NCI-H446 (cell line): ENCODE data around the gene RASSF3.
"Not testable (repeated sequence)": the region's sequence is repeated elsewhere in the genome, so short reads cannot be mapped to it uniquely, and the experiment has no call there.

Source experiments
- DNase-seq, 2 experiments: peaks; one replicate each; lab custom pipeline; 2025; lab: John Stamatoyannopoulos, UW

The RASSF3 gene

DNA sequence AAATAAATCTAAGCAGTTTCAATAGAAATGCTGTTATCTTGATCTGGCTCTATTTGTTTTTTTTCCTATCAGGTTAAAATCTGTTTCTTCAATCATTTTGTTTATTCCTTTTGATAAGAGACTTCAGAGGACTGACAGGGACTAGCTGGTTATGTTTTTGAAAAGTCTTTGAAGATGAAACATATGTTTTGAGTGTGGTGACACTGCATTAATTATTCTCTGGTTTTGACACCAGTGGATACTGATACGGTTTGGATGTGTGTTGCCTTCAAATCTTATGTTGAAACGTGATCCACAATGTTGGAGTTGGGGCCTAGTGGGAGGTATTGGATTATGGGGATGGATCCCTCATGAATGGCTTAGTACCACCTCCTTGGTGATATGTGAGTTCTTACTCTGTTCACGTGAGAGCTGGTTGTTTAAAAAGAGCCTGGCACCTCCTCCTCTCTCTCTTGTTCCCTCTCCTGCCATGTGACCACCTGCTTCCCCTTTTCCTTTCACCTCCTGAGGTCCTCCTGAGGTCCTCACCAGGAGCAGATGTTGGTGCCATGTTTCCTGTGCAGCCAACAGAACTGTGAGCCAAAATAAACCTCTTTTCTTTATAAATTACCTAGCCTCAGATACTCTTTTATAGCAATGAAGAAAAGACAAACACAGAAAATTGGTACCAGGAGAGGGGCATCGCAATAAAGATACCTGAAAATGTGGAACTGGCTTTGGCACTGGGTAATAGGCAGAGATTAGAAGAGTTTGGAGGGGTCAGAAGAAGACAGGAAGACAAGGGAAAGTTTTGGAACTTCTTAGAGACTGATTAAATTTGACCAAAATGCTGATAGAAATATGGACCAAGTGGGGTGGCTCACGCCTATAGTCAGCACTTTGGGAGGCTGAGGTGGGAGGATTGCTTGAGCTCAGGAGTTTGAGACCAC lies 23.0 kb downstream of the RASSF3 start:
- no peak for DNase-seq

DNA sequence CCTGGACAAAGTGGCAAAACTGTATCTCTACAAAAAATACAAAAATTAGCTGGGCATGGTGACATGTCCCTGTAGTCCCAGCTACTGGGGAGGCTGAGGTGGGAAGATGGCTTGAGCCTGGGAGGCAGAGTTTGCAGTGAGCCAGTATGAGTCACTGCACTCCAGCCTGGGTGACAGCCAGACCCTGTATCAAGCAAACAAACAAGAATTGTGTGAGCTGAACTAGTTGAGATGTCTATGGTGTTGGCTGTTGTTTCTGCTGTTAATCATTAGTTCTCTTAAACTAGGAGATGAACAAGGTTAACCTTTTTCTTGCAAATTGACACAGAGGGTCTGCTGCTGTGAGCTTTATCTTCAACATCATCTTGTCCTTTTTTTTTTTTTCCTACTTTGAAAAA lies 23.6 kb downstream of the RASSF3 start:
- peak in 1 of 2 experiments; percentile 50 for DNase-seq

DNA sequence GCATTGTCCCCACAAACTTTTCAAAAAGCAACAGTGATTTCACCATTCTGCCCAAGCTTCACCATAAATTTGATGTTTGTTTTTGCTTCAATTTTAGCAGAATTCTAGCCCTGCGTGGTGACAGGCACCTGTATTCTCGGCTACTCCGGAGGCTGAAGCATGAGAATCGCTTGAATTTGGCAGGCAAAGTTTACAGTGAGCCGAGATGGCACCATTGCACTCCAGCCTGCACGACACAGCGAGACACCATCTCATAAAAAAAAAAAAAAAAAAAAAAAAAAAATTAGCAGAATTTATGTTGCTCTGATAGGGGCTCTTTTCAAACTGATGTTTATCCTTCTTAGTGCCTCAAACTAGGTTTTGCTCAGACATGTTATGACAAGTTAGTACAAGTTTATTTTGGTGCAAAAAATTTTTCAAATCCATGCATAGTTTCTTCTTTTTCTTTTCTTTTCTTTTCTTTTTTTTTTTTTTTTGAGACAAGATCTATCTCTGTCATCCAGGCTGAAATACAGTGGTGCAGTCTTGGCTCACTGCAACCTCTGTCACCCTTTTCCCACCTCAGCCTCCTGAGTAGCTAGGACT lies 24.3 kb downstream of the RASSF3 start:
- no peak for DNase-seq

DNA sequence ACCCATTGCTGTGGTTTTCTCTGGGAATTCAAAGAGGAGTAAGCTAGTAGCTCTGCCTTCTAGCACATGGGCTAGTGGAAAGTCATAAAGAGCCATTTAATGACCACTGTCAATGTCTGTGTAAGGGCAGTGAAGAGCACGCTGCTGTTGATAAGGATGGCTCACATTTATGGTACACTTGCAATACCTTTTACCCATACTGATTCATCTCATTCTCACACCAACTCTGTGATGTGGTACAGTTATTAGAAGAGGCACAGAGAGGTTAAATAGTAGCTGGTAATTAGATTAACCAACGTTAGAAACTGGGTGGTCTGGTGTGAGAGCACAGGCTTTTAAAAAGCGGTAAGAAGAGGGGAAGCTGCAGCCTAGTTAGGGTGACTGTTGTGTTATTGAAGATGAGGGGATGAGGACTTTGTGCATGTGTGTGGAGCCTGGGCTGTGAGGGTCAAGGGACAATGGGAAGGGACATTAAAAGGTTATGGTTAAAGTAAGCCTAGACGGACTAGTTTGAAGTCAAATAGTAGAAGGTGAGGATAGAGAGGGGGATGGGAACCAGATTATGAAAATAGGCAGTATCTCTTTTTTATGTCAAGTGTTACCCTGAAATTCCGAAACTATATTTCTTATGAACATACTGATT lies 25.2 kb downstream of the RASSF3 start:
- DNase-seq: no peak

DNA sequence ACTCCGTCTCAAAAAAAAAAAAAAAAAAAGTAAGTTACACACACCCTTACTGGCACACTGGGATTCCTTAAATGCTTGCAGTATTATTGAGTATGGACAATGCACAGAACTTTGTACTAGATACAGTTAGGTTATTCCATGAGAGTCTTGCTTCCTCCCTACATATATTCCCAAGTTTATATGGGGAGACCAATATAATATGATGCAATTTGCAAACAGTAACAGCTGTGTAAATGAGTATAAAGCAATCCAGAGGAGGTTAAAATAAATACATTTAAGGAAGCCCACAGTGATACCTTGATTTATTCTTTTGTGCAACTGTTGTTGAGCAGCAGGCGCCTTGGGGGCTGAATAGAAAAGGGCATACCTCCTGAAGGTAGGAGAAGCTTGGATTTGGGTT lies 26.6 kb downstream of the RASSF3 start:
- DNase-seq: no peak

DNA sequence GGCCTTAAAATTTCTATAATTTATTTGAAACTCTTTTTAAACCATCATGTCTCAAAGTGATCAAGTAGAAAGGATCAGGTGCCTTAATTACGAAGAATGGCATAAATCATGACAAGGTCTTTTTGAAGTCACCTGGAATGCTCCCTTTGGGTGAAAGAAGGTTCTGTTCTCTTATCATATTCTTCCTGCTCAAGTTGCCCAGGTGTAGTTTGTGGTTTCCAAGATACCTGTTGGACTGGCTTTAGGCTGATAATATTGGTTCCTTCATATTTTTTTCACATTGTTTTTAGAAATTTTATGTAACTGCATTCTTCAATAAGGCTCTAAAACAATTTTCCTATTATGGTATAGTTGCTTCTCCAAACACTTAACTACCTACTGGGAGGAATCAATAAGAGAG lies 29.2 kb downstream of the RASSF3 start:
- no peak for DNase-seq

DNA sequence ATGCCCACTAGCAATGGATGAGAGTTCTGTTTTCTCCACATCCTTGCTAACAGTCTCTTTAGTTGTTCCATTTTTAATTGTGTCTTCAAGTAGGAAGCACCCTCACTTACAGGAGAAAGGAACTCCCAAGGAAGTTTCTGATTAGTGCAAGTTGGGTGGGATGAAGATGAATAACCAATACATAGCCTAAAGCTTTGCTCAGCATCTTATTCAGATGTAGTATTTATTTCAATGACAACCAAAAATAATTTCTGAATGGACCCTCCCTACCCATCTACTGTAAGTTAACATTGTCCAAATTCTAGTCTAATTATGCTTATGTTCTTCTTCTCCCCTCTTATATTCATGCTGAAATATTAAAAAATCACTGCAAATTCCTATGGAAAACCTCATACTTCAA lies 36.0 kb downstream of the RASSF3 start:
- no peak for DNase-seq

DNA sequence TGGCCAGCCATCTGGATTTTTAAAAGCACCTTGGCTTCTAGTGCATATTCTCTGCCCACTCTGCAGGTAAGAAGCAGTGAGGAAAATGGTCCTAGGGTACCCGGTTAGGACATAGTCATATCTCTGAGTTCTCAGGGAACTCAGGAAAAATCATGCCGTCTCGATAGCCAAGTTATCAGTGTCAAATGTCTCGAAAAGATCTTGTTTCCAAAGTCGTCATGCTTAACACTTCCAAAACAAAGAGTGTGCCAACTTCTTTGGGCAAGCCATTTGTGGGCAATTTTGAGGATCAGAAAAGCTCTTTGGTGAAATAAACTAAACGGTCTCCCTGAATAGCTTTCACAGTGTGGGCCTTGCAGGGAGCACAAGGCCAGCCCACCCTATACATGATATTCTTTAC lies 39.2 kb downstream of the RASSF3 start:
- peak in 1 of 2 experiments; percentile 11 for DNase-seq

DNA sequence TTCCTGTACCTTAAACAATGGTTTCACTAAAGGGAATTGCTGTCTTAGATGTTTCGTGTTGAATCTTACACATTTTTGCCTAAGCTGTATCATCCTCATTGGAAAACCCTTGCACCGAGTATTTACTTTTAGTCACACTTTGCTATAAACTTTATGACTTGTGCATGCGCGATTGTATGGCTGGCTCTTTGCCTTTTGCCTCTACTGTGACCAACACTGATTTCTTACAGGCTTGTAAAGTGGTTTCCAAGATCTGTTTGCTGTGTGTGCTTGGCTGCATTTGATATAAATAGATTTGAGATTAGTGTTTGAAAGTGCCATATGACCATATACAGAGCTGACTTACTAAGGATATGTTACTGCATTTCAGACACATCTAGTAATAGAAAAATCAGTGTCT lies 40.5 kb downstream of the RASSF3 start:
- DNase-seq: no peak

DNA sequence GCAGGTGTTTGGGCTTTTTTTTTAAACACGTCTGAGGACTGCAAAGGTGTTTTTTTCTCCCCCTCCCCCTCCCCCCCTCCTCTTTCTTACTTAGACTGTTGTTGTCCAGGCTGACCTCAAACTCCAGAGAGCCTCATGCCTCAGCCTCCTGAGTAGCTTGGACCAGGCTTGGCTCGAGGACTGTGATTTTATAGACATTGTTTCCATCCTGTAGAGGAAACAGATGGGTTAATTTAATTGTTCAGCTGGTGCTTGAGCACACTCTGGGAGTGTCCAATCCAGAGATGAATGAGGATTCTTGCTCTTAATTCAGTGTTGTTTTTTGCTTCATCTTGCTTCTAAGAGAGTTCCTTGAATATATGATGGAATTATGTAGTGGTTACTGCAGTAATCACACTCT lies 42.1 kb downstream of the RASSF3 start:
- peak in 1 of 2 experiments; percentile 8 for DNase-seq

DNA sequence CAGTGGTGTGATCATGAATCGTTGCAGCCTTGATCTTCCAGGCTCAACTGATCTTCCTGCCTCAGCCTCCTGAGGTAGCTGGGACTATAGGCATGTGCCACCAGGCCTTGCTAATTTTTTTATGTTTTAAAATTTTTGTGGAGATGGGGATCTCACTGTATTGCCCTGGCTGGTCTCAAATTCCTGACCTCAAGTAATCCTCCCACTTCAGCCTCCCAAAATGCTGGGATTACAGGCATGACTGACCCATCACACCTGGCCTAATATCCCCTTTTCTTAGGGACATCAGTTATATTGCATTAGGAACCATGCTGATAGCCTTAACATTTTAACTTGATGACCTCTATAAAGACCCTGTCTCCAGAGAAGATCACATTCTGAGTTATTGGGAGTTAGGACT lies 42.8 kb downstream of the RASSF3 start:
- DNase-seq: no peak

DNA sequence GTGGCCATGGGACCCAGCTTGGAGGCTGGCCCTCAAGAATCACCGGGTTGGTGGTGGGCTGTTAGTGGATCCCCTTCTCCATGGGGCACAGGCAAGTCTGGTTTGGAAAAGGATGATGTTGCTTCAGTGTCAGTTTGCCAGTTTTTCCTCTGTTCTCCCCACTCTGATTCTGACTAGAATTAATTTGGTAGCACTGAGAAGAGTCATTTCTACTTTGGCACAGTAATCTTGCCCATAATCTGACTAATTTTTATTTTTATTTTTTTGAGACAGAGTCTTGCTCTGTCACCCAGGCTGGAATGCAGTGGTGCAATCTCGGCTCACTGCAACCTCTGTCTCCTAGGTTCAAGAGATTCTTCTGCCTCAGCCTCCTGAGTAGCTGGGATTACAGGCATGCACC lies 43.6 kb downstream of the RASSF3 start:
- DNase-seq: not testable (repeated sequence)

DNA sequence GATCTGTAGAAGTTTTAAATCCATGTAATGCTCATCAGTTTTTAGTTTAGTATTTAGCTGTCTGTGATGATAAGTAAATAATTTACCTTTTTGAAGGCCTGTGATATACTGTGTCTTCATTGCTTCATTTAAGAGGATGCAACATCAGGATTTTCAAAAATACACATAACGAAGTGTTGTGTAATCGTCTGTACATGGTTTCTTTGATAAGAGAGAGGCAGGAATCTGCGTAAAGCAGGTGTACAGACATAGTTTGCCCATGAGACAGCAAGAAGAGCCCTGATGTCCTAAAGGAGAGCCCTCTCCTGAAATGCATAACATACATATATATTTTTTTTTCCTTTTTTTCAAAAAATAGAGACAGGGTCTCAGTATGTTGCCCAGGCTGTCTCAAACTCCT lies 44.8 kb downstream of the RASSF3 start:
- DNase-seq: no peak

DNA sequence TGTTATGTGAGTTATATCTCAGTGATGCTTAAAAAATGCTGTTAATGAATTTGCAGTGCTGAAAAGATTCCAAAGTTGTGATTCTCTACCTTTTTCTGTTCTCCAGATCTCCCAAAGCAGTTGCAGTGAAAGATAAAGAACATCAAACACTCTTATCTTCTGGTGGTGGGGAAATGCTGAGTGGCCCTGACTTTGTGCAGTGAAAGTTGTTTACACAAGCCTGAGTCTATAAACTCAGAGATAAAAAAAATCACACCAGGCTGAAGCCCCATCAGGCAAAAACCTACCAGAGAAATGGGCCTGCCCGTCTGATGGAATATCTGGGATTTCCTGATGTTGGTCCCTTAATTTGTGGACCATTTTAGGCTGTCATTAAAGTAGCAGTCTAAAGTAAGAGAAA lies 46.1 kb downstream of the RASSF3 start:
- DNase-seq: no peak

DNA sequence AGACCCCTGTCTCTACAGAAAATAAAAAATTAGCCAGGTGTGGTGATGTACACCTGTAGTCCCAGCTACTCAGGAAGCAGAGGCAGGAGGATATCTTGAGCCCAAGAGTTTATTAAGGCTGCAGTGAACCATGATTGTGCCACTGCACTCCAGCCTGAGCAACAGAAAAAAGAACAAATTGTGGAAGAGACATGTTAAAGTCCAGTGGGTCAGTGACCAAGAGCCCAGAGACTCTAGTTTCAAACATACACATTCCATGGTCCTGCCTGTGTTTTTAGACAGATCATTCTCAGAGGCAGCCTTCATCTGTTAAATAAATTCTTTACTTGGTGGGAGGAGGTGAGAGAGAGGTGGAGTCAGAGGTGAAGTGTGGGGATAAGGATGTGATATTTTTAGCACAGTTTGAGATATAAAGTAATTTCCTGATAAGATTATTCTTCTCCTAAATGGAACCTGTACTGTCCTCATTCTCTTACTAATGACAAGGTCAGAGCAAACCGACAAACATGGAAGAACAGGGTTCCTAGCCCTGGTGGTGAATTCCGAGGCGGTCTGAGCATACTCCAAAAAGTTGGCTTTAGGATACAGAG lies 48.7 kb downstream of the RASSF3 start:
- DNase-seq: no peak

DNA sequence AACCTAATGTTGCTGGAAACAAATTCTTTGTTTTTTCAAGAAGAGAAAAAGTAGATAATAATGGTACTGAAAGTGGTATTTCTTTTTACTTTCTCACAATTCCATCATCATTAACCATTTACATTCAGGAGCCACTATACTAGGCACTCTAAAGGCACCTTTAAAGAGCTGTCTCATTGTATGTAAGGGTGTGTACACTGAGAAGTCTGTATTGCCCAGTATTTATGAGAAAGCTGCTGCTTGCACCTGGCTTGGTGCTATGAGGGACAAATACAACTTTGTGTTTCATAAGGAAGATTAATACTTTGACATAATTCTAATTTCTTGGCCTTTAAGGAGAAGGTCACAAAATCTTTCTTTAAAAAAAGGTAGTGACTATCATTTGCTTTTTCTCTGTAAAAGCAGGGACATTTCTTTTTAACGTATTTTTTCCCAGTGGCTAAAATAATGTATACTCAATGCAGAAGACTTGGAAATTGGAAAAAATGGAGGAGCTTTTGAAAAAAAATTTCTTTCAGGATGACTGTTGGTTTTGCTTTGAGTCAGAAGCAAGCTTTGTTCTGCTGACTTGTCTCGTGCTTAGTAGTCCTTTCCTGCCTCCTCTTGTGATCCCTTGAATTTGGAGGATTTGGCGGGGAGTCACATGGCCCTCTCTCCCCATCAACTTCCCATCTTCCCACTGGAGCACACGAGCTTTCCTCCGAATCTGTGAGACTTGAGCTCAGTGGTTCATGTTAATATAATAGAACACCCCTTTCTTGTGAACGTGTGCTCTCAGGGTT lies 50.1 kb downstream of the RASSF3 start:
- no peak for DNase-seq

DNA sequence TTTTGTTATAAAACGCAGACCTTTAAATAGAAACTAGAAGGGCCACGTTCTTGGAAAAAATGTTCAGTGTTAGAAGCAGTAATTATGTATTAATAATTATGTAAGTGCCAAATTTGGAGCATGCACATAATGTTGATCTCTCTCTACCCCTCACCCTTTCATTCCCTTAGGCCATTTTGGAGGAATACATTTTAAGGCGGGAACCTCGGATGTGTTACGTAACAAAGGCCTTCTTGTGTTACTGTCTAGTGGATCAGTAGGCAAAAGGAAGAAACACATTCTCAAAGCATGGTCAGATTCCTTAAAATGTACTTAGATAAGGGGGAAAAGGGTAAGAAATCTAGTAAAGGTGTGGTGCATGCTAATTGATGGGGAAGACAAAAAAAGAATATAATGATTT lies 52.7 kb downstream of the RASSF3 start:
- no peak for DNase-seq

DNA sequence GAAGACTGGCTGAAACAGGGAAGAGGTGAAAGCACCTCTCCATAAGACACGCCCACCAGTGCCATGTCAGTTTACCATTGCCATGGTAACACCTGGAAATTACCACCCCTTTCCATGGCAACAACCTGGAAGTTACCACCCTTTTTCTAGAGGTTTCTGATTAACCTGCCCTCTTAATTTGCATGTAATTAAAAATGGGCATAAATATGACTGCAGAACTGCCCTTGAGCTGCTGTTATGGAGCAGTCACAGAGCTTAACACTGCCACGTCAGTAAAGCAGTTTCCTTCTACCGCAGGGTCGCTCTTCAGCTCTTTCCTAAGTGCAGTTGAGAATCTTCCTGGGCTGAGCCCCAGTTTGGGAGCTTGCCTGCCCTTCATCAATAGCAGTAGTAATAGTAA lies 55.2 kb downstream of the RASSF3 start:
- DNase-seq: no peak

DNA sequence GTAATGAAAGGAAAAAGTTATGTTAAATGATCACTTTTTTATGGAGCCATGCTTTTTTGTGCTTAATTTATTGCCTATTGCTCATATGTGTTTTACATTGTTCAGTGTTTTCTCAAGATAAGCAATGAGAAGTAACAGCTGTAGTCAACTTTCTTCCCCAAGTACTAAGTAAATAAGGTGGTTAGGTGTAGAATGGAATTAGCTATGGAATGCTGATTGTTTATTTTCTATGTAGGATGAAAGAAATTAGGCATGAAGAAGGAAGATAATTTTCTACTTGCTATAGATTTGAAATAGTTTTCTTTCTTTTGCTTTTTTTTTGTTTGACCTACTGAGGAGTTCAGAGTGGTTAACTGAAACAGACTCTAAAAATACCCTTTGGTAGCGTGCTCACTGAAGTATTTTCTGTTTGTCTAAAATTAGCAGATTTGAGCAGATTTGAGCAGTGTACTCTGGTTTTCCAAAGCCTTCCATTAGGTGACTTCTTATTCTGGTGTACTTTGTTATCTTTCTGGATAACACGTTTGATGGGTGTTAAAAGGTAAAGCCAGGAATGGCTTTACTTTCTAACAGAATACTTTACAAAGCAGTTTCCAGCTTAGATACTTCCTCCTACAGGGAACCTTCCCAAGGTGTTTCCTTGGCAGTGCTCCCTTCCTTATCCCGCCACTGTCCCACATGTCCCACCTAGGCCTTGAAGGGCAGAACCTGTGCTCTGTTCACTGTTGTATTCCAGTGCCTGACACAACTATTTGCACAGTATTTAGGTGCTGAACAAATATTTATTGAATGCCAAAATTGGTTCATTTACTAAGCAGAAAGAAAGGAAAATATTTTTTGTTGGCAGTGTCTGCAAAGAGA lies 56.0 kb downstream of the RASSF3 start:
- no peak for DNase-seq

DNA sequence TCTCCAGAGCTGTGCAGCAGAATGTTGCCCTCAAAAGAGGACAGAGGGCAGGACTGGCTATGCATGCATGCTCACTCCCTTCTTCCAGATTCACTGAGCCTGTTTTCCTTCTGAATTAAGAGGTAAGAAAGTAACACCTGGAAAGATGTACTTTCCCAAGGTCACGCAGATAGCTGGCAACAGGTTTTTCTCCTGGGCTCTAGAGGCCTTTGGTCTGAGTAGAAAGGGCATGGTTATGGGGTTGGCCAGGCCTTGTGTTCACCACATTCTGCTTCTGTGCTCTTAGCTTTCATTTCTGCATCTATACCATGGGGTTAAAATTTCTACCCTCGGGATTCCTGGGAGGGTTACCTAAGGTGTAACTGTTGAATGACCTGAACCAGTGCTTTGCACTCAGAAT lies 57.5 kb downstream of the RASSF3 start:
- DNase-seq: no peak

DNA sequence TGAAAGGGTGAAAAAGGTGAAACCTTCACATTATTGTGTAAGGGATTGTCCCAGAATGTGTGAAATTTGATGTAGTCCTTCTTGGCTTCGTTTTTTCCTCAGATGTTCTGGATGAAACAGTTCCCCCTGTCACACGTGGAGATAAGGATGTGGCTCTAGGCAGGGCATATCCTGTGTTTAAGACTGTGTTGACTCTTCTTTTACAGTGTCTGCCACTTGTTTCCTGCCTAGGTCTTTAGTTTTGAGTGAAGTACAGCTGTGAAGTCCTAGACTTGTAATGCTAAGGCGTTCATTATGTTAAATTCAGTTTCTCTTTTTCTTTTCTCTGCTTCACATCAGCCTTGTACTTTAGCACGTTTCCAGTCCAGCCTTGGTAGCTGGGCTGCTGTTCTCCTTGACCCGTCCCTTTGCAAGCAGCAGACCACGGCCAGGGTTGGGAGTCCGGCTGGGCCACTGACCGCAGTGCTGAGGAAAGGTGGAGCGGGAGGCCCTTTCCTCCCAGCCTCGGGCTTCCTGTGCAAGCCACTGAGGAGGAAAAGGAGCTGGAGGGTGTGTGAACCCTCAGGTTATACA lies 59.1 kb downstream of the RASSF3 start:
- DNase-seq: no peak
